Astrocyte (in vitro differentiated cells and primary cell): ENCODE results near the gene ZNF75A.

Experiments used
- CTCF ChIP-seq: IDR thresholded peaks from 2 replicates; pipeline ENCODE4 v1.5.1; 2011; ENCODE audit warnings: low read depth, mild to moderate bottlenecking, inconsistent platforms, low read length, moderate library complexity; ENCODE audit not compliant: insufficient read depth
- EZH2 ChIP-seq: IDR thresholded peaks from 2 replicates; pipeline ENCODE4 v1.6.1; 2012; ENCODE audit warnings: mild to moderate bottlenecking, low read length, inconsistent platforms; ENCODE audit not compliant: insufficient read depth

GRCh38 chr16:3328643-3329042 is 23.3 kb downstream of the ZNF75A start:
- TF ChIP-seq CTCF (no peak), EZH2 (no peak)
